CD4-positive, alpha-beta memory T cell (primary cell): ENCODE data around the gene CARD9. TPM values are rescaled to one million over a fixed set of nuclear protein-coding genes. Genes with fewer than 3 reads are reported as not detected.

ENCODE experiments used
- CTCF ChIA-PET: fragments of 350-600 bp; sonication (Branson Sonifier 250); formaldehyde crosslinking; loops from one replicate; lab custom pipeline; 2021; ENCODE audit warnings: inconsistent platforms; ENCODE audit not compliant: partially characterized antibody; lab: Charles Lee
- POLR2A ChIA-PET: fragments of 350-600 bp; sonication (Branson Sonifier 250); formaldehyde crosslinking; loops from one replicate; lab custom pipeline; 2021; ENCODE audit not compliant: partially characterized antibody; lab: Charles Lee
- DNase-seq, 5 donors: peaks; one replicate each; pipeline versions ENCODE4 v3.0.0 to v3.0.0-alpha.2; 2020 to 2022; ENCODE audit warnings: mixed read lengths in 1 of 5
- H3K27ac ChIP-seq: one replicate; pipeline ENCODE4 v1.7.0; 2013; ENCODE audit warnings: low read depth, low read length
- H3K27me3 ChIP-seq: 2 replicates; pipeline ENCODE4 v1.7.0; 2013; ENCODE audit warnings: mild to moderate bottlenecking, low read length, moderate library complexity; ENCODE audit not compliant: insufficient read depth
- H3K36me3 ChIP-seq: 2 replicates; pipeline ENCODE4 v1.7.0; 2013; ENCODE audit warnings: mild to moderate bottlenecking, low read length, moderate library complexity; ENCODE audit not compliant: insufficient read depth
- H3K4me1 ChIP-seq: 2 replicates; pipeline ENCODE4 v1.7.0; 2013; ENCODE audit warnings: mild to moderate bottlenecking, low read length, moderate library complexity; ENCODE audit not compliant: insufficient read depth
- H3K4me3 ChIP-seq, 2 donors: one replicate each; pipeline ENCODE4 v1.7.0; 2013; ENCODE audit warnings: low read length in 2 of 2, mild to moderate bottlenecking in 1 of 2
- H3K9me3 ChIP-seq, 2 donors: one replicate each; pipeline ENCODE4 v1.7.0; 2013; ENCODE audit warnings: low read length in 2 of 2, control low read depth in 1 of 2; ENCODE audit not compliant: control insufficient read depth in 1 of 2
- H3K27ac Mint-ChIP-seq, 7 donors: one replicate each; pipeline ENCODE4 v1.8.0; 2020 to 2021; ENCODE audit warnings: mixed read lengths in 7 of 7, mild to moderate bottlenecking in 6 of 7, inconsistent platforms in 3 of 7, moderate library complexity in 3 of 7
- H3K27me3 Mint-ChIP-seq, 2 donors: one replicate each; pipeline ENCODE4 v1.8.0; 2020 to 2021; ENCODE audit warnings: mixed read lengths in 2 of 2
- H3K36me3 Mint-ChIP-seq, 2 donors: one replicate each; pipeline ENCODE4 v1.8.0; 2020 to 2021; ENCODE audit warnings: mixed read lengths in 2 of 2, inconsistent platforms in 1 of 2, mild to moderate bottlenecking in 1 of 2
- H3K4me1 Mint-ChIP-seq, 4 donors: one replicate each; pipeline ENCODE4 v1.8.0; 2020 to 2021; ENCODE audit warnings: mixed read lengths in 4 of 4, mild to moderate bottlenecking in 1 of 4
- H3K4me3 Mint-ChIP-seq, 8 donors: one replicate each; pipeline ENCODE4 v1.8.0; 2020 to 2021; ENCODE audit warnings: mixed read lengths in 8 of 8, mild to moderate bottlenecking in 7 of 8, moderate library complexity in 6 of 8, inconsistent platforms in 3 of 8
- H3K9me3 Mint-ChIP-seq, 8 donors: one replicate each; pipeline ENCODE4 v1.8.0; 2020 to 2021; ENCODE audit warnings: mixed read lengths in 8 of 8, mild to moderate bottlenecking in 5 of 8, inconsistent platforms in 3 of 8, moderate library complexity in 1 of 8
- intact Hi-C: fragments of 100-400 bp; cut with micrococcal nuclease; formaldehyde crosslinking; loops from one replicate; pipeline ENCODE4 v1.15.1; 2023
- polyA plus RNA-seq, 2 donors: library from polyadenylated mRNA; unstranded; fragments of 300-500 nt; fragmentation: Illumina TruSeq; gene quantifications; one replicate each; pipeline ENCODE4 v1.2.3, GENCODE V29; 2021
- total RNA-seq, 2 experiments: library from RNA; stranded (reverse); gene quantifications; one replicate each; pipeline ENCODE4 v1.2.3, GENCODE V29; 2021

The CARD9 gene
- total and polyA plus RNA-seq, 4 experiments from 2014 or later: 0.41 to 1.2 (median 0.70) TPM; not detected in 1

- Mint-ChIP-seq H3K4me3 (no peak overlapping the region), H3K9me3 (no peaks in the 10 kb centered on the region), H3K4me1 (peaks cover 6 to 16% (median 11%) of the 10 kb centered on the region in 4 donors), H3K27me3 (no peaks in the 10 kb centered on the region), H3K27ac (peak overlapping the region in 1 of 7 donors; percentile 22), H3K36me3 (peaks cover 37 to 71% of the 10 kb centered on the region in 2 donors)
- intact Hi-C loops: no loop called here
- H3K27ac ChIP-seq: no peak overlapping the region
- H3K9me3 ChIP-seq: no peaks in the 10 kb centered on the region
- H3K36me3 ChIP-seq: peaks cover 65% of the 10 kb centered on the region
- CTCF ChIA-PET: no interaction called here
- no peak overlapping the region for H3K4me3 ChIP-seq
- H3K4me1 ChIP-seq: peaks cover 8% of the 10 kb centered on the region
- POLR2A ChIA-PET: no interaction called here
- DNase-seq: no peak
- H3K27me3 ChIP-seq: no peaks in the 10 kb centered on the region
These were observed 43.0 kb upstream of the CARD9 start for GRCh38 chr9:136416427-136416826.

- H3K27me3 Mint-ChIP-seq: no peaks in the 10 kb centered on the region
- peaks cover 36 to 68% of the 10 kb centered on the region in 2 donors for H3K36me3 Mint-ChIP-seq
- H3K4me3 Mint-ChIP-seq: peak overlapping the region in 3 of 8 donors; percentile 9 to 46 (median 25)
- Histone ChIP-seq H3K36me3 (peaks cover 47% of the 10 kb centered on the region), H3K27ac (no peak overlapping the region), H3K27me3 (no peaks in the 10 kb centered on the region), H3K4me3 (no peak overlapping the region), H3K4me1 (peaks cover 29% of the 10 kb centered on the region), H3K9me3 (no peaks in the 10 kb centered on the region)
- peaks cover 0 to 2% (median 0%) of the 10 kb centered on the region in 8 donors for H3K9me3 Mint-ChIP-seq
- ChIA-PET POLR2A (interaction anchor here (1.9 kb wide), 1 partner anchor 9 kb away, joined by 5 read pairs; no protein-coding TSS in a partner anchor), CTCF (no interaction called here)
- H3K4me1 Mint-ChIP-seq: peaks cover 21 to 50% (median 30%) of the 10 kb centered on the region in 4 donors
- DNase-seq: no peak
- intact Hi-C loops: no loop called here
- peak overlapping the region in 2 of 7 donors; percentile 9 to 70 for H3K27ac Mint-ChIP-seq
These were observed 39.5 kb upstream of the CARD9 start for GRCh38 chr9:136412962-136413361.

GRCh38 chr9:136411378-136411777 is 37.9 kb upstream of the CARD9 start:
- no peak for DNase-seq
- intact Hi-C loops: no loop called here
- no peaks in the 10 kb centered on the region for H3K27me3 Mint-ChIP-seq
- Histone ChIP-seq H3K9me3 (no peaks in the 10 kb centered on the region), H3K36me3 (peaks cover 48% of the 10 kb centered on the region), H3K4me3 (peak overlapping the region; percentile 71 to 85), H3K27me3 (no peaks in the 10 kb centered on the region), H3K4me1 (peaks cover 29% of the 10 kb centered on the region), H3K27ac (peak overlapping the region; percentile 93)
- peaks cover 0 to 2% (median 0%) of the 10 kb centered on the region in 8 donors for H3K9me3 Mint-ChIP-seq
- CTCF ChIA-PET: interaction anchor here (0.8 to 1.0 kb wide), 3 partner anchors 8 to 31 kb away, joined by 3 read pairs; no protein-coding TSS in a partner anchor
- H3K4me3 Mint-ChIP-seq: peak overlapping the region; percentile 86 to 91 (median 88)
- H3K4me1 Mint-ChIP-seq: peaks cover 21 to 56% (median 37%) of the 10 kb centered on the region in 4 donors
- peak overlapping the region; percentile 81 to 95 (median 93) for H3K27ac Mint-ChIP-seq
- POLR2A ChIA-PET: interaction anchor here (3.5 to 4.6 kb wide), 2 partner anchors 11 to 48 kb away, joined by 21 to 36 read pairs; partner anchors contain the start of genes DNLZ and SNAPC4
- peaks cover 35 to 62% of the 10 kb centered on the region in 2 donors for H3K36me3 Mint-ChIP-seq

DNA sequence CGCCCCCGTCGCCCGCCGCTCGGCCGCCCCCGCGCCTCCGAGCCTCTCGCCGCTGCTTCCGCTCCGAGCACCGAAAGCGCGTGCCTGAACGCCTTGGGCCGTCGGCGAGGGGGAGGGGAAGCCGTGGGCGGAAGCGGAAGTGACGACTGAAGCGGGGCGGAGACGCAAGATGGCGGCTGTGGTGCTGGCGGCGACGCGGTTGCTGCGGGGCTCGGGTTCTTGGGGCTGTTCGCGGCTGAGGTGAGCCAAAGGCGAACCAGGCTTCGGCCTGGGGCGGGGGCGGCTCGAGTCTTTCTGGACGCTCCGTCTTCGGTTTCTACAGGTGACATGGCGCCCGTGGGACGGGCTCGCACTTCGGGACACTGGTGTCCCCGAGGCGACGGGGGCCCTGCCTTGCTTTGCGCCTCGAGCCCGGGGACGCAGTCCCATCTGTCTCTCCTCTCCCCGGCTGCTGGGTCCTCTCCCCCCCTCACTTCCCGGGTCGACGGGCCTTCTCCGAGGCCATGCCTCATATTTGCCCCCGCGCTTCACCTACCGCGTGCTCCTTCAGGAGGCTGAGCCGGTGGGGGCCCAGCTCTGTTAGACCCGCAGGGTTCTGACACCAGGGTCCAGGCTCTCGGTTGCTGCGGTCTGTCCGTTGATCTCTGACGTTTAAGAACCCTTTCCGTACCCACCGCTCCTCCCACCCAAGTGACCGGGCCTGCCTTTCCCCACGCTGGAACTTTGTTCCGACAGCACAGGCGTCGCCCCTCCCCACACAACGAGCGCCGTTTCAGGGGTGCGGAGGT is 37.2 kb upstream of the CARD9 start, which contains the start of the genes ENTR1 and PMPCA:
ENTR1 (minus strand) TSS at position 115 of the 788 bp plus-strand sequence. CDS start 217 bp downstream, outside the sequence.
PMPCA (plus strand) TSS at position 159 of the 788 bp plus-strand sequence; CDS start at position 170, 11 bp downstream.
- H3K36me3 ChIP-seq: peaks cover 45% of the 10 kb centered on the region
- no peaks in the 10 kb centered on the region for H3K9me3 ChIP-seq
- no peaks in the 10 kb centered on the region for H3K27me3 ChIP-seq
- Mint-ChIP-seq H3K36me3 (peaks cover 35 to 60% of the 10 kb centered on the region in 2 donors), H3K4me1 (peaks cover 23 to 59% (median 40%) of the 10 kb centered on the region in 4 donors), H3K9me3 (peaks cover 0 to 2% (median 0%) of the 10 kb centered on the region in 8 donors), H3K27me3 (no peaks in the 10 kb centered on the region), H3K4me3 (peak within 1 kb of the TSS; percentile 87 to 92 (median 90)), H3K27ac (peak within 1 kb of the TSS; percentile 81 to 96 (median 94))
- peaks cover 35% of the 10 kb centered on the region for H3K4me1 ChIP-seq
- peak within 1 kb of the TSS; percentile 93 for H3K27ac ChIP-seq
- intact Hi-C loops: loop anchor here (1.0 kb wide), 2 partner anchors 10 to 73 kb away; partner anchors contain the start of genes SEC16A and SNAPC4
- DNase-seq: peak; percentile 93 to 94 (median 93)
- ChIA-PET POLR2A (interaction anchor here (0.8 to 4.6 kb wide), 6 partner anchors 10 to 128 kb away, joined by 3 to 36 read pairs (median 5); partner anchors contain the start of genes DNLZ and SNAPC4), CTCF (interaction anchor here (0.8 to 2.5 kb wide), 6 partner anchors 7 to 48 kb away, joined by 3 to 20 read pairs (median 3); partner anchors contain the start of genes DNLZ and SNAPC4)
- H3K4me3 ChIP-seq: peak within 1 kb of the TSS; percentile 71 to 85

GRCh38 chr9:136409557-136410455 is 36.3 kb upstream of the CARD9 start:
- no peaks in the 10 kb centered on the region for H3K9me3 ChIP-seq
- peak overlapping the region; percentile 66 for H3K27ac ChIP-seq
- H3K4me3 Mint-ChIP-seq: peak overlapping the region; percentile 85 to 92 (median 90)
- intact Hi-C loops: loop anchor here (1.0 to 10.0 kb wide), 3 partner anchors 10 to 135 kb away; partner anchors contain the start of genes NOTCH1, SEC16A and SNAPC4
- H3K27ac Mint-ChIP-seq: peak overlapping the region; percentile 81 to 96 (median 93)
- ChIA-PET POLR2A (interaction anchor here (0.7 to 4.6 kb wide), 11 partner anchors 9 to 129 kb away, joined by 3 to 36 read pairs (median 4); partner anchors contain the start of genes DNLZ and SNAPC4), CTCF (interaction anchor here (0.8 to 2.5 kb wide), 4 partner anchors 9 to 47 kb away, joined by 3 to 20 read pairs (median 5); partner anchors contain the start of genes DNLZ and SNAPC4)
- H3K27me3 ChIP-seq: no peaks in the 10 kb centered on the region
- DNase-seq: peak in 4 of 5 donors; percentile 28 to 63 (median 30)
- H3K36me3 Mint-ChIP-seq: peaks cover 35 to 59% of the 10 kb centered on the region in 2 donors
- peaks cover 44% of the 10 kb centered on the region for H3K4me1 ChIP-seq
- H3K36me3 ChIP-seq: peaks cover 40% of the 10 kb centered on the region
- no peaks in the 10 kb centered on the region for H3K27me3 Mint-ChIP-seq
- H3K9me3 Mint-ChIP-seq: peaks cover 0 to 2% (median 0%) of the 10 kb centered on the region in 8 donors
- peak overlapping the region; percentile 22 to 53 for H3K4me3 ChIP-seq
- H3K4me1 Mint-ChIP-seq: peaks cover 29 to 68% (median 47%) of the 10 kb centered on the region in 4 donors

DNA sequence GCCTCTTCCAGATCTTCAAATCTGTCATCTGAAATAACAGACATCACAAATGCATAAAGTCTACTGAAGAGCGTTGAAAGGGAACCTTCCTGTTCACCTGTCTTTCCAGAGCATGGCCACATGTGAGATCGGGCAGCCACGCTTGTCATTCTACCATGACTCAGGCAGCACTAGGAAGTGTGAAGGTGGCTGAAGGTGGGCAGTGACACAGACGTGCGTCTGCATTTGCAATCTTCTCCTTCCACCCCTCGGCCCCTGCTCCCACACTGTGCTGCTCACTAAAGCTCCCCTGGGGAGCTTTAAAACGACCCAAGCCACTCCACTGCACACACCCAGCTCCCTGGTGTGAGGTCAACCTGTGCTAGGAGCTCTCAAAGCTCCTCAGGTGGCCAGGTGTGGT is 34.4 kb upstream of the CARD9 start:
- Mint-ChIP-seq H3K27me3 (no peaks in the 10 kb centered on the region), H3K36me3 (peaks cover 19 to 49% of the 10 kb centered on the region in 2 donors), H3K27ac (peak overlapping the region in 3 of 7 donors; percentile 30 to 80 (median 72)), H3K4me3 (peak overlapping the region in 4 of 8 donors; percentile 33 to 61 (median 47)), H3K9me3 (peaks cover 0 to 2% (median 0%) of the 10 kb centered on the region in 8 donors), H3K4me1 (peaks cover 41 to 77% (median 61%) of the 10 kb centered on the region in 4 donors)
- intact Hi-C loops: loop anchor here (10.0 kb wide), 1 partner anchor 137 kb away; the partner anchor contains the start of gene NOTCH1
- DNase-seq: peak in 1 of 5 donors; percentile 56
- Histone ChIP-seq H3K27ac (no peak overlapping the region), H3K9me3 (no peaks in the 10 kb centered on the region), H3K36me3 (peaks cover 21% of the 10 kb centered on the region), H3K4me3 (no peak overlapping the region), H3K4me1 (peaks cover 63% of the 10 kb centered on the region), H3K27me3 (no peaks in the 10 kb centered on the region)
- ChIA-PET POLR2A (interaction anchor here (1.4 to 4.6 kb wide), 2 partner anchors 8 to 45 kb away, joined by 4 to 36 read pairs; partner anchors contain the start of genes DNLZ and SNAPC4), CTCF (interaction anchor here (0.5 to 2.5 kb wide), 2 partner anchors 7 to 802 kb away, joined by 3 to 20 read pairs; partner anchors contain the start of gene SNAPC4)
